CD8-positive, alpha-beta memory T cell (primary cell): ENCODE results near the gene B4GAT1. TPM values are rescaled to one million over a fixed set of nuclear protein-coding genes. Genes with fewer than 3 reads are reported as not detected.

Experiments used
- CTCF ChIA-PET: fragments of 350-600 bp; sonication (Branson Sonifier 250); formaldehyde crosslinking; loops from one replicate; lab custom pipeline; 2021; ENCODE audit warnings: antibody characterized with exemption; lab: Charles Lee
- POLR2A ChIA-PET: fragments of 350-600 bp; sonication (Branson Sonifier 250); formaldehyde crosslinking; loops from one replicate; lab custom pipeline; 2021; ENCODE audit warnings: antibody characterized with exemption; lab: Charles Lee
- DNase-seq, 5 donors: peaks; one replicate each; pipeline versions ENCODE4 v3.0.0 to v3.0.0-alpha.2; 2020 to 2022; ENCODE audit warnings: mixed read lengths in 1 of 5
- H3K27ac ChIP-seq: one replicate; pipeline ENCODE4 v1.7.0; 2013; ENCODE audit warnings: low read depth, mild to moderate bottlenecking, low read length, moderate library complexity
- H3K27me3 ChIP-seq: 2 replicates; pipeline ENCODE4 v1.7.0; 2013; ENCODE audit warnings: low read length, mild to moderate bottlenecking; ENCODE audit not compliant: insufficient read depth, poor library complexity, severe bottlenecking
- H3K36me3 ChIP-seq: 2 replicates; pipeline ENCODE4 v1.7.0; 2013; ENCODE audit warnings: mild to moderate bottlenecking, low read length, moderate library complexity; ENCODE audit not compliant: insufficient read depth
- H3K4me1 ChIP-seq: 2 replicates; pipeline ENCODE4 v1.7.0; 2013; ENCODE audit warnings: mild to moderate bottlenecking, low read length, moderate library complexity; ENCODE audit not compliant: insufficient read depth
- H3K4me3 ChIP-seq: 2 replicates; pipeline ENCODE4 v1.7.0; 2013; ENCODE audit warnings: mild to moderate bottlenecking, low read length
- H3K9me3 ChIP-seq: 2 replicates; pipeline ENCODE4 v1.7.0; 2013; ENCODE audit warnings: mild to moderate bottlenecking, low read length
- H3K27ac Mint-ChIP-seq, 8 donors: one replicate each; pipeline ENCODE4 v1.8.0; 2020 to 2021; ENCODE audit warnings: mixed read lengths in 8 of 8, mild to moderate bottlenecking in 6 of 8, inconsistent platforms in 3 of 8, moderate library complexity in 3 of 8
- H3K27me3 Mint-ChIP-seq, 2 donors: one replicate each; pipeline ENCODE4 v1.8.0; 2020 to 2021; ENCODE audit warnings: mixed read lengths in 2 of 2, mild to moderate bottlenecking in 1 of 2, moderate library complexity in 1 of 2
- H3K36me3 Mint-ChIP-seq, 3 donors: one replicate each; pipeline ENCODE4 v1.8.0; 2020 to 2021; ENCODE audit warnings: mixed read lengths in 3 of 3, inconsistent platforms in 1 of 3, mild to moderate bottlenecking in 1 of 3
- H3K4me1 Mint-ChIP-seq, 3 donors: one replicate each; pipeline ENCODE4 v1.8.0; 2020 to 2021; ENCODE audit warnings: mixed read lengths in 3 of 3, inconsistent platforms in 1 of 3, mild to moderate bottlenecking in 1 of 3
- H3K4me3 Mint-ChIP-seq, 7 donors: one replicate each; pipeline ENCODE4 v1.8.0; 2020 to 2021; ENCODE audit warnings: mixed read lengths in 7 of 7, mild to moderate bottlenecking in 6 of 7, moderate library complexity in 4 of 7, inconsistent platforms in 2 of 7
- H3K9me3 Mint-ChIP-seq, 5 donors: one replicate each; pipeline ENCODE4 v1.8.0; 2020 to 2022; ENCODE audit warnings: mixed read lengths in 5 of 5, mild to moderate bottlenecking in 3 of 5, moderate library complexity in 2 of 5, inconsistent platforms in 1 of 5
- polyA plus RNA-seq: library from polyadenylated mRNA; unstranded; fragments of 300-500 nt; fragmentation: Illumina TruSeq; gene quantifications from one replicate; pipeline ENCODE4 v1.2.3, GENCODE V29; 2021
- total RNA-seq, 2 experiments: library from RNA; stranded (reverse); gene quantifications; one replicate each; pipeline ENCODE4 v1.2.3, GENCODE V29; 2021

Gene B4GAT1
- total and polyA plus RNA-seq, 3 experiments from 2014 or later = 11.1 to 13.3 (median 13.0) TPM

DNA sequence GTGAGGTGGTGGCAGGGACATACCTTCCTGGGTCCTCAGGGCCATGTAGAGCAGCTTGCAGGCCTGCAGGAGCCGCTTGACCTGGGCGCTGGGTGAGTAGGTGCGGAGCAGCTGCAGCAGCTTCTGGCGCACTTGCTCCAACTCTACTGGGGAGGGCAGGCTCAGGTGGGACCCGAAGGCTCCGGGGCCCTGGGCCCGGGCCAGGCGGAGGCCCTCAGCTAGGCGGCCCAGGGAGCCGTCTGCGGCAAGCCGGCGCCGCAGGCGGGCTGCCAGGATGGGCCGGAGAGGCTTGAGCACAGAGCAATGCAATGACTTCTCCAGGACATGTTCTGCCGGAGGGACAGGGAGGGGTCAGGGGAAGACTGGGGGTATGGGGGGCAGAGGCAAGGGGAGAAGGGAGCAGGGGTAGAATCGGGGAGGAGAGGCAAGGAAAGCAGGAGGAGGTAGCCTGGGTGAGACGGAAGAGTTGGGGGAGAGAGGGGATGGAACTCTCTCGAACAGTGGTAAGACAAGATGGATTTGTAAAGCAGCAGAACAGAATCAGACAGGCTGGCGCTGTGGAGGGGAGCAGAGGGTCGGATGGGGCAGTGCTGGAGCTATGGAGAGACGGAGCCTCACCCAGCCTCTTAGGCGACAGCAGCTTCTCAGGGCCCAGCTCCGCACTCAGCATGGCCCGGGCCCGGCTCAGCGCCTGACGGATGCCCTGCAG lies 13.4 kb downstream of the B4GAT1 start:
- POLR2A ChIA-PET = interaction anchor here (1.2 kb wide), 1 partner anchor 19 kb away, joined by 3 read pairs; no protein-coding TSS in a partner anchor
- H3K4me3 Mint-ChIP-seq = no peak overlapping the region
- no peak overlapping the region for H3K4me3 ChIP-seq
- DNase-seq = peak in 1 of 5 donors; percentile 17
- CTCF ChIA-PET = interaction anchor here (3.3 to 4.6 kb wide), 2 partner anchors 22 to 56 kb away, joined by 17 to 45 read pairs; no protein-coding TSS in a partner anchor
- H3K27ac Mint-ChIP-seq = no peak overlapping the region
- H3K36me3 ChIP-seq = peaks cover 4% of the 10 kb centered on the region
- H3K27ac ChIP-seq = no peak overlapping the region
- H3K36me3 Mint-ChIP-seq = peaks cover 0 to 33% (median 3%) of the 10 kb centered on the region in 3 donors
- no peaks in the 10 kb centered on the region for H3K9me3 ChIP-seq
- H3K4me1 Mint-ChIP-seq = peaks cover 13 to 27% (median 16%) of the 10 kb centered on the region in 3 donors
- H3K27me3 ChIP-seq = no peaks in the 10 kb centered on the region
- peaks cover 21% of the 10 kb centered on the region for H3K4me1 ChIP-seq
- no peaks in the 10 kb centered on the region for H3K9me3 Mint-ChIP-seq
- peaks cover 0 to 1% of the 10 kb centered on the region in 2 donors for H3K27me3 Mint-ChIP-seq

DNA sequence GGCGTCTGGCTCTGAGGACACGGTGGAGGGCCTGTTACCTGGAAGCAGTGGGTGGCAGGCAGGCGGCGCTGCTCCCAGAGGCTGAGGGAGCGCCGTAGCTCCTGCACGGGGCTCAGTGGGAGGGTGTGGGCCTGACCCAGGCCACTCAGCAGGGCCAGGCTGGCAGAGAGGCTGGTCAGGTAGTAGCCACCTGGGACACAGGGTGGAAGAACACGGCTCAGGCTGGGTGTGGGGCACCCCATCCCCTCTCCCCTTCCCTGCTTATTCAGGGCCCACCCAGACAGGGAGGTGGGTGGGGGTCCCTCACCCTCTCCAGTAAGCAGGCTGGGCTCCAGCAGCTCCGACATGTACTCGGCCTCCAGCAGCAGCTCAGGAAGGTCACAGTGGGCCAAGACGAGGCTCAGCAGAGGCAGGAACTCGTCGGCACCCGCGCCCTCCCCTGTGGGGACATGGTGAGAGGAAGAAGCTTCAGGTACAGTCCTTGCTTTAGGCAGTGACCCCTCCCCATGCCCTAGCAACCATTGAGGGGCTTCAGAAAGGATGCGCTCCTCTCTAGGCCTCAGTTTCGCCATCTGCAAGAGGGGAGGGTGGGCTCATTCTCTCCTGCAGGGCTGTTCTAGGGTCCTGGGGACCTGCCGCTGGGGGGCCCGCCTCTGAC lies 14.1 kb downstream of the B4GAT1 start:
- ChIA-PET POLR2A (no interaction called here), CTCF (interaction anchor here (3.3 to 4.6 kb wide), 2 partner anchors 21 to 56 kb away, joined by 17 to 45 read pairs; no protein-coding TSS in a partner anchor)
- peaks cover 20 to 33% (median 21%) of the 10 kb centered on the region in 3 donors for H3K4me1 Mint-ChIP-seq
- no peak overlapping the region for H3K4me3 Mint-ChIP-seq
- no peaks in the 10 kb centered on the region for H3K9me3 ChIP-seq
- peaks cover 28% of the 10 kb centered on the region for H3K4me1 ChIP-seq
- no peak overlapping the region for H3K4me3 ChIP-seq
- H3K9me3 Mint-ChIP-seq = no peaks in the 10 kb centered on the region
- peak in 1 of 5 donors; percentile 41 for DNase-seq
- H3K36me3 ChIP-seq = no peaks in the 10 kb centered on the region
- H3K27me3 ChIP-seq = no peaks in the 10 kb centered on the region
- H3K27me3 Mint-ChIP-seq = peaks cover 0 to 1% of the 10 kb centered on the region in 2 donors
- H3K27ac Mint-ChIP-seq = peak overlapping the region in 1 of 8 donors; percentile 33
- peaks cover 0 to 26% (median 2%) of the 10 kb centered on the region in 3 donors for H3K36me3 Mint-ChIP-seq
- H3K27ac ChIP-seq = no peak overlapping the region

DNA sequence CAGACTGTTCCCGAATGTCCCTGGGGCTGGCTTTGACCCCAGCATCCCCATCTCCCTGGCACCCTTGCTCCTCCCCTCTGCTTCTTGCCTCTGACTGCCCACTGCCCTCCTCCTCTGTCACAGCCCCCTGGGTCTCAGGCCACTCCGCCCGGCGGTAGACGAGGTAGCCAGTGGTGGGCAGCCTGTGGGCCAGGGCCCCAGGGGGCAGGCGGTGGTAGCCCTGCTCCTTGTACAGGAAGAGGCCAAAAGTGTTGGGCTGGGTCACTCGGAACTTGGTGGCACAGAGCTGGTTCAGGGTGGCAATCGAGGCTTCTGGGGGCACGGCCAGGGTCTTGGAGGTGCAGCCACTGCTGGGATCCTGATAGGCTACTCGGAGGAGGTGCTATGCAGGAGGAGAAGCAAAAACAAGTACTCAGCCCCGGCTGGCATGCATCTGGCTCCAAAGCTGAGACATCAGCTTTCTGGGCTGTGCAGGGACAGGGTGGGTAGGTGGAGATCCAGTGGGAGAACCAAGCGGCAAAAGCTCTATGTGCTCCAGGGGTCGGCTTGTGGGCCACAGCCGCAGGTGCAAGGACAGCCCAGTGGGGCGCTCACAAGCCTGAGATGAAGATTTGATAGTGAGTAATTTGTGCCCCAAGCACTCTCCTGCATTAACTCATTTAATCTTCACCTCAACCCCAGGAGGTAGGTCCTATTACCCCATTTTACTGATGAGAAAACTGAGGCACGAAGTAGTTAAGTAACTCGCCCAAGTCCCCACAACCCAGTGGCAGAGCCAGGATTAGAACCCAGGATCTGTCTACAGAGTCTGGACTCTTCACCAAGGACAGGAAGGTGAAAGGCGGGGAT lies 14.8 kb downstream of the B4GAT1 start:
- POLR2A ChIA-PET = interaction anchor here (1.0 kb wide), 1 partner anchor 19 kb away, joined by 3 read pairs; no protein-coding TSS in a partner anchor

DNA sequence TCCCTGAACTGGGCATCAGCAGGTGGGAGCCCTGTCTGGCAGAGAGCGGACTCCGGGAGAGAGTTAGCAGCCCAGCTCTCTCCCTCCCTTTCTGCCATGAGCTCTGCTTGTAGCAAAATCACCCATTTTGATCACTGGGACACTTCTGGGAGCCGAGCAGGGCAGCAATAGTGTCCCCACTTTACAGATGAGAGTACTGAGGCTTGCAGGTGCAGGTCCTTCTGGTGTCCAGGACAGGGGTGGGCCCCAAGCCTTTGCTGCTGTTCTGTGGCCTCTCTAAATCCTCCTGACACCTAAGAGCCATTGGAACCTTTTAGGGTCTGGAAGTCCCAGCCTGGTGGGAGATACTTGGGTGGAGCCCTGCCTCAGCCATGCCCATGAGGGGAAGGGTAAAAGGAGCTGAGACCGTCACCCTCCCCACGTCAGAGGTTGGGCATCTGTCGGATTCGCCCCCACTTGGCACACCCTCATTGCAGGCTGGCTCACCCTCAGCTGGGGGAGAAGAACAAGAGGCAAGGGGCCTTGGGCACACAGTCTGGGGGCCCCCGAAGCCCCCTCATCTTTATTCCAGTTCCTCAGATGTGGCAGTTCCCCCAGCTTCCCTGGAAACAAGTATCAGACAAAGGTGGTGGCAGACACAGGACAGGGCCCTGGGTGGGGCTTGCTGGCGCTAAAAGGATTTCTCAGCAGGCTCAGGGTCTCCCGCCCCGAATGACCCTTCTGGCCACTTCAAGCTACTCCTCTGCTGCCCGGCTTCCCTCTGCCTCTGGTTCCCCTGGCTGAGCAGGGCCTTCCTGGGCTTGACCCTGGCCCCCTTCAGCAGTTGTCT lies 15.7 kb downstream of the B4GAT1 start:
- Histone ChIP-seq H3K4me1 (peaks cover 39% of the 10 kb centered on the region), H3K27me3 (no peaks in the 10 kb centered on the region), H3K27ac (no peak overlapping the region), H3K4me3 (no peak overlapping the region), H3K9me3 (no peaks in the 10 kb centered on the region), H3K36me3 (no peaks in the 10 kb centered on the region)
- ChIA-PET POLR2A (interaction anchor here (1.0 kb wide), 1 partner anchor 18 kb away, joined by 3 read pairs; no protein-coding TSS in a partner anchor), CTCF (interaction anchor here (0.9 to 1.6 kb wide), 6 partner anchors 19 to 64 kb away, joined by 3 to 6 read pairs (median 4); no protein-coding TSS in a partner anchor)
- Mint-ChIP-seq H3K27me3 (peaks cover 0 to 4% of the 10 kb centered on the region in 2 donors), H3K4me1 (peaks cover 26 to 36% (median 29%) of the 10 kb centered on the region in 3 donors), H3K27ac (peak overlapping the region in 1 of 8 donors; percentile 66), H3K4me3 (no peak overlapping the region), H3K36me3 (peaks cover 0 to 12% (median 2%) of the 10 kb centered on the region in 3 donors), H3K9me3 (no peaks in the 10 kb centered on the region)
- peak in 1 of 5 donors; percentile 35 for DNase-seq

More for the DNA sequence above, 14.8 kb downstream of the B4GAT1 start:
- H3K27me3 ChIP-seq = no peaks in the 10 kb centered on the region
- no peaks in the 10 kb centered on the region for H3K36me3 ChIP-seq
- H3K27me3 Mint-ChIP-seq = peaks cover 0 to 4% of the 10 kb centered on the region in 2 donors
- CTCF ChIA-PET = interaction anchor here (1.2 to 4.6 kb wide), 5 partner anchors 20 to 56 kb away, joined by 3 to 45 read pairs (median 5); no protein-coding TSS in a partner anchor
- DNase-seq = peak in 1 of 5 donors; percentile 42
- H3K9me3 ChIP-seq = no peaks in the 10 kb centered on the region
- peak overlapping the region in 2 of 8 donors; percentile 33 to 66 for H3K27ac Mint-ChIP-seq
- no peaks in the 10 kb centered on the region for H3K9me3 Mint-ChIP-seq
- H3K27ac ChIP-seq = no peak overlapping the region
- peaks cover 35% of the 10 kb centered on the region for H3K4me1 ChIP-seq
- peaks cover 0 to 20% (median 2%) of the 10 kb centered on the region in 3 donors for H3K36me3 Mint-ChIP-seq
- no peak overlapping the region for H3K4me3 ChIP-seq
- H3K4me3 Mint-ChIP-seq = no peak overlapping the region
- peaks cover 28 to 38% (median 28%) of the 10 kb centered on the region in 3 donors for H3K4me1 Mint-ChIP-seq

DNA sequence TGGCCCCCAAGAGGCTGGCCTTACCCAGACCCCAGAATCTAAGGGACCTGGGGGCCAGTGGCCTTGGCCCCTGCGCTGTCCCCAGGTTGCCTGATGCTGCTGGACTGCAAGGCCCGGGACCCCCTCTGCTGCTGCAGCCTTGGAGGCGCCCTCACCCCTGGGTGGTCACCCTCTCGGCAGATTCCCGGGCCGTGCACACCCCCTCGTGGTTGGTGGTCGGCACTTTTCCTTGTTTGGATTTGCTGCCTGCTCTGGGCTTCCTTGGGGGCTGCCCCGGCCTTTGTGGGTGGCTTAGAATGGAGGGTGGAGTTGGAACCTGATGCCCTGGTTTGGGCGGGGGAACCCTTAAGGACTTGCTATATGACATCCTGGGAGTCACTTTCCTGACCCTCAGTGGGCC lies 16.5 kb downstream of the B4GAT1 start:
- Mint-ChIP-seq H3K9me3 (no peaks in the 10 kb centered on the region), H3K36me3 (peaks cover 0 to 9% (median 2%) of the 10 kb centered on the region in 3 donors), H3K27ac (peak overlapping the region in 3 of 8 donors; percentile 7 to 54 (median 29)), H3K27me3 (peaks cover 0 to 3% of the 10 kb centered on the region in 2 donors), H3K4me3 (no peak overlapping the region), H3K4me1 (peaks cover 24 to 37% (median 25%) of the 10 kb centered on the region in 3 donors)
- H3K27ac ChIP-seq = no peak overlapping the region
- CTCF ChIA-PET = interaction anchor here (0.9 to 1.6 kb wide), 6 partner anchors 18 to 65 kb away, joined by 3 to 6 read pairs (median 4); no protein-coding TSS in a partner anchor
- no peak overlapping the region for H3K4me3 ChIP-seq
- H3K27me3 ChIP-seq = no peaks in the 10 kb centered on the region
- peak in 1 of 5 donors; percentile 30 for DNase-seq
- H3K4me1 ChIP-seq = peaks cover 37% of the 10 kb centered on the region
- H3K9me3 ChIP-seq = no peaks in the 10 kb centered on the region
- POLR2A ChIA-PET = no interaction called here
- H3K36me3 ChIP-seq = no peaks in the 10 kb centered on the region

DNA sequence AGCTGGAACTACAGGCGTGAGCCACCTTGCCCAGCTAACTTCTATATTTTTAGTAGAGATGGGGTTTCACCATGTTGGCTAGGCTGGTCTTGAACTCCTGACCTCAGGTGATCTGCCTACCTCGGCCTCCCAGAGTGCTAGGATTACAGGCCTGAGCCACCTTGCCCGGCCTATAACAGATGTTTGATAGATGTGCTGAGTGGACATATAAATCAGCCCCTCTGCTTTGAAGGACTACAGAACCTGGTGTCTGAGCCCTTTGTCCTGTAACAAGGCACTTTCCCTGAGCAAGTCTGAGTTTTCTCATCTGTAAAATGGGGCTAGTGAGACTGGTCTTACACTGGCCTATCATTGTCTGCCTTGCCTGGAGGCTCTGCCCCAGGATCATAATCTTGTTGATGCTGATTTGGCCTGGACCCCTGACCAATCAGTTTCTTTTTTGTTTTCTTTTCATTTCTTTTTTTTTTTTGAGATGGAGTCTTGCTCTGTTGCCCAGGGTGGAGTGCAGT lies 18.2 kb downstream of the B4GAT1 start:
- H3K36me3 ChIP-seq = no peaks in the 10 kb centered on the region
- CTCF ChIA-PET = interaction anchor here (0.7 to 2.5 kb wide), 7 partner anchors 11 to 60 kb away, joined by 3 to 46 read pairs (median 6); partner anchors contain the start of genes BRMS1 and CD248
- H3K27ac ChIP-seq = no peak overlapping the region
- no peaks in the 10 kb centered on the region for H3K27me3 ChIP-seq
- POLR2A ChIA-PET = interaction anchor here (1.6 kb wide), 1 partner anchor 17 kb away, joined by 6 read pairs; no protein-coding TSS in a partner anchor
- peaks cover 0 to 8% (median 1%) of the 10 kb centered on the region in 3 donors for H3K36me3 Mint-ChIP-seq
- H3K4me3 ChIP-seq = no peak overlapping the region
- H3K27me3 Mint-ChIP-seq = peaks cover 0 to 3% of the 10 kb centered on the region in 2 donors
- no peak for DNase-seq
- no peak overlapping the region for H3K4me3 Mint-ChIP-seq
- no peaks in the 10 kb centered on the region for H3K9me3 Mint-ChIP-seq
- H3K9me3 ChIP-seq = no peaks in the 10 kb centered on the region
- H3K4me1 Mint-ChIP-seq = peaks cover 33 to 47% (median 34%) of the 10 kb centered on the region in 3 donors
- peak overlapping the region in 4 of 8 donors; percentile 90 to 94 (median 93) for H3K27ac Mint-ChIP-seq
- peaks cover 40% of the 10 kb centered on the region for H3K4me1 ChIP-seq
